Neural progenitor cell (in vitro differentiated cells): ENCODE measurements around the gene TOMM7. TPM values are rescaled to one million over a fixed set of nuclear protein-coding genes. Genes with fewer than 3 reads are reported as not detected.

ENCODE experiments used
- DNase-seq: peaks from one replicate; pipeline ENCODE4 v3.0.0-alpha.2; 2016; ENCODE audit warnings: low spot score
- H2AFZ ChIP-seq: fragments of 200-600 bp; sonication (generic); replicated peaks from 2 replicates; pipeline ENCODE4 v1.6.1; 2016; ENCODE audit warnings: antibody characterized with exemption
- H3F3A ChIP-seq: fragments of 200-600 bp; sonication (generic); 2 replicates; pipeline ENCODE4 v1.6.1; 2016; ENCODE audit warnings: antibody characterized with exemption, low read depth
- H3K27ac ChIP-seq: fragments of 200-600 bp; sonication (generic); 2 replicates; pipeline ENCODE4 v1.5.1; 2016; ENCODE audit warnings: mild to moderate bottlenecking
- H3K27me3 ChIP-seq: fragments of 200-600 bp; sonication (generic); 2 replicates; pipeline ENCODE4 v1.6.1; 2016; ENCODE audit warnings: mild to moderate bottlenecking, moderate library complexity
- H3K36me3 ChIP-seq: fragments of 200-600 bp; sonication (generic); 2 replicates; pipeline ENCODE4 v1.5.1; 2016
- H3K4me1 ChIP-seq: fragments of 200-600 bp; sonication (generic); 2 replicates; pipeline ENCODE4 v1.6.1; 2016; ENCODE audit warnings: mixed run types
- H3K4me2 ChIP-seq: fragments of 200-600 bp; sonication (generic); 2 replicates; pipeline ENCODE4 v1.6.1; 2016
- H3K4me3 ChIP-seq: fragments of 200-600 bp; sonication (generic); 2 replicates; pipeline ENCODE4 v1.5.1; 2016
- H3K79me2 ChIP-seq: fragments of 200-600 bp; sonication (generic); 2 replicates; pipeline ENCODE4 v1.6.1; 2016; ENCODE audit warnings: low read depth
- H3K9ac ChIP-seq: fragments of 200-600 bp; sonication (generic); 2 replicates; pipeline ENCODE4 v1.6.1; 2016
- H3K9me3 ChIP-seq: fragments of 200-600 bp; sonication (generic); 2 replicates; pipeline ENCODE4 v1.5.1; 2016; ENCODE audit warnings: low read depth
- H4K20me1 ChIP-seq: fragments of 200-600 bp; sonication (generic); 2 replicates; pipeline ENCODE4 v1.6.1; 2016; ENCODE audit warnings: low read depth
- H3K27ac Mint-ChIP-seq: 3 replicates; pipeline ENCODE4 v1.8.0; 2021; ENCODE audit warnings: mixed read lengths
- H3K27me3 Mint-ChIP-seq: 2 replicates; pipeline ENCODE4 v1.8.0; 2022; ENCODE audit warnings: low read depth, mild to moderate bottlenecking, inconsistent platforms, moderate library complexity, mixed read lengths; ENCODE audit not compliant: insufficient read depth
- H3K36me3 Mint-ChIP-seq: 3 replicates; pipeline ENCODE4 v1.8.0; 2021; ENCODE audit warnings: mixed read lengths
- H3K4me1 Mint-ChIP-seq: 3 replicates; pipeline ENCODE4 v1.8.0; 2021; ENCODE audit warnings: mixed read lengths
- H3K4me3 Mint-ChIP-seq: 3 replicates; pipeline ENCODE4 v1.8.0; 2021; ENCODE audit warnings: mild to moderate bottlenecking, moderate library complexity, mixed read lengths
- H3K9me3 Mint-ChIP-seq: 3 replicates; pipeline ENCODE4 v1.8.0; 2020; ENCODE audit warnings: mixed read lengths
- EZH2 ChIP-seq: fragments of 200-600 bp; sonication (generic); IDR thresholded peaks from 2 replicates; pipeline ENCODE4 v1.6.1; 2017; ENCODE audit warnings: antibody characterized with exemption, mild to moderate bottlenecking, moderate library complexity
- EZH2phosphoT487 ChIP-seq: fragments of 200-600 bp; sonication (generic); IDR thresholded peaks from 2 replicates; pipeline ENCODE4 v1.6.1; 2017; ENCODE audit warnings: antibody characterized with exemption
- total RNA-seq: library from RNA; depleted of rRNA; stranded (reverse); fragments of >200 nt; gene quantifications from 2 replicates; pipeline ENCODE4 v1.2.3, GENCODE V29; 2015; ENCODE audit warnings: low replicate concordance
- TF ChIP-seq, protein P1 (sequence below): fragments of 200-600 bp; sonication (generic); IDR thresholded peaks from 2 replicates; pipeline ENCODE4 v1.5.1; 2017; ENCODE audit warnings: antibody characterized with exemption, mild to moderate bottlenecking

Gene TOMM7
- total RNA-seq, 1 donor from 2014 or later = 89.9 TPM

DNA sequence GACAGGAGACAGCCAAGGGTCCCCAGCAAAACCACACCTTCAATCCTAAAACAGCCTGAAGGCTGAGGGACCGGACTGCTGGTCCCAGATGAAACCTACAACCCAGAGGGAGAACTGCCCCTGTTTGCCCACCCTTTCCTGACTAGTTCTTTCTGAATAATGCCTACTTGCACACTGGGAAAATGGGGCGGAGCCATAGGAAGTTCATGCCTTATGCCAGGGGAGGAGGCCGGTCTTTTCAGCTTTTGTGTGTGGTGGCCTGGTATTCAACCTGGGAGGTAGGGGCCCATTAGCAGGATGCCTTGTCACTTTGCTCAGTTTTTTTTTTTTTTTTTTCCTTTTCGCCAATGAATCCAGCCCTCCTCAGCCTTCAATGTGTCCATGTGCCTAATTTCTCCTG, 20.7 kb downstream of the TOMM7 start:
- H2AFZ ChIP-seq = no peak overlapping the region
- no peak overlapping the region for H3K4me3 Mint-ChIP-seq
- TF ChIP-seq EZH2phosphoT487 (no peak), EZH2 (no peak)
- TF ChIP-seq, protein P1, sequence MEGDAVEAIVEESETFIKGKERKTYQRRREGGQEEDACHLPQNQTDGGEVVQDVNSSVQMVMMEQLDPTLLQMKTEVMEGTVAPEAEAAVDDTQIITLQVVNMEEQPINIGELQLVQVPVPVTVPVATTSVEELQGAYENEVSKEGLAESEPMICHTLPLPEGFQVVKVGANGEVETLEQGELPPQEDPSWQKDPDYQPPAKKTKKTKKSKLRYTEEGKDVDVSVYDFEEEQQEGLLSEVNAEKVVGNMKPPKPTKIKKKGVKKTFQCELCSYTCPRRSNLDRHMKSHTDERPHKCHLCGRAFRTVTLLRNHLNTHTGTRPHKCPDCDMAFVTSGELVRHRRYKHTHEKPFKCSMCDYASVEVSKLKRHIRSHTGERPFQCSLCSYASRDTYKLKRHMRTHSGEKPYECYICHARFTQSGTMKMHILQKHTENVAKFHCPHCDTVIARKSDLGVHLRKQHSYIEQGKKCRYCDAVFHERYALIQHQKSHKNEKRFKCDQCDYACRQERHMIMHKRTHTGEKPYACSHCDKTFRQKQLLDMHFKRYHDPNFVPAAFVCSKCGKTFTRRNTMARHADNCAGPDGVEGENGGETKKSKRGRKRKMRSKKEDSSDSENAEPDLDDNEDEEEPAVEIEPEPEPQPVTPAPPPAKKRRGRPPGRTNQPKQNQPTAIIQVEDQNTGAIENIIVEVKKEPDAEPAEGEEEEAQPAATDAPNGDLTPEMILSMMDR = no peak
- H3K4me1 Mint-ChIP-seq = peaks cover 14% of the 10 kb centered on the region
- no peaks in the 10 kb centered on the region for H3K36me3 Mint-ChIP-seq
- DNase-seq = no peak
- no peaks in the 10 kb centered on the region for H3K36me3 ChIP-seq
- no peak overlapping the region for H3K9ac ChIP-seq
- no peak overlapping the region for H3K4me3 ChIP-seq
- H4K20me1 ChIP-seq = no peaks in the 10 kb centered on the region
- peaks cover 6% of the 10 kb centered on the region for H3K27me3 Mint-ChIP-seq
- H3K27ac Mint-ChIP-seq = peak overlapping the region; percentile 17
- peaks cover 32% of the 10 kb centered on the region for H3K9me3 Mint-ChIP-seq
- H3K27ac ChIP-seq = no peak overlapping the region
- H3K4me2 ChIP-seq = no peak overlapping the region
- H3K4me1 ChIP-seq = peaks cover 3% of the 10 kb centered on the region
- no peaks in the 10 kb centered on the region for H3K9me3 ChIP-seq
- no peaks in the 10 kb centered on the region for H3K27me3 ChIP-seq
- H3K79me2 ChIP-seq = no peaks in the 10 kb centered on the region
- no peaks in the 10 kb centered on the region for H3F3A ChIP-seq

GRCh38 chr7:22799633-22800032, 23.0 kb downstream of the TOMM7 start:
- H3K9ac ChIP-seq = no peak overlapping the region
- TF ChIP-seq, protein P1 = no peak
- TF ChIP-seq EZH2 (no peak), EZH2phosphoT487 (no peak)
- H3K9me3 Mint-ChIP-seq = peaks cover 36% of the 10 kb centered on the region
- peaks cover 3% of the 10 kb centered on the region for H3K4me1 ChIP-seq
- H3K4me1 Mint-ChIP-seq = peaks cover 14% of the 10 kb centered on the region
- H4K20me1 ChIP-seq = no peaks in the 10 kb centered on the region
- no peak overlapping the region for H3K27ac ChIP-seq
- no peak overlapping the region for H3K27ac Mint-ChIP-seq
- H3K79me2 ChIP-seq = no peaks in the 10 kb centered on the region
- H3K9me3 ChIP-seq = no peaks in the 10 kb centered on the region
- H3K27me3 Mint-ChIP-seq = peaks cover 6% of the 10 kb centered on the region
- no peaks in the 10 kb centered on the region for H3K27me3 ChIP-seq
- no peaks in the 10 kb centered on the region for H3F3A ChIP-seq
- H3K4me2 ChIP-seq = no peak overlapping the region
- no peaks in the 10 kb centered on the region for H3K36me3 ChIP-seq
- no peak for DNase-seq
- H2AFZ ChIP-seq = no peak overlapping the region
- no peak overlapping the region for H3K4me3 Mint-ChIP-seq
- no peaks in the 10 kb centered on the region for H3K36me3 Mint-ChIP-seq
- no peak overlapping the region for H3K4me3 ChIP-seq

DNA sequence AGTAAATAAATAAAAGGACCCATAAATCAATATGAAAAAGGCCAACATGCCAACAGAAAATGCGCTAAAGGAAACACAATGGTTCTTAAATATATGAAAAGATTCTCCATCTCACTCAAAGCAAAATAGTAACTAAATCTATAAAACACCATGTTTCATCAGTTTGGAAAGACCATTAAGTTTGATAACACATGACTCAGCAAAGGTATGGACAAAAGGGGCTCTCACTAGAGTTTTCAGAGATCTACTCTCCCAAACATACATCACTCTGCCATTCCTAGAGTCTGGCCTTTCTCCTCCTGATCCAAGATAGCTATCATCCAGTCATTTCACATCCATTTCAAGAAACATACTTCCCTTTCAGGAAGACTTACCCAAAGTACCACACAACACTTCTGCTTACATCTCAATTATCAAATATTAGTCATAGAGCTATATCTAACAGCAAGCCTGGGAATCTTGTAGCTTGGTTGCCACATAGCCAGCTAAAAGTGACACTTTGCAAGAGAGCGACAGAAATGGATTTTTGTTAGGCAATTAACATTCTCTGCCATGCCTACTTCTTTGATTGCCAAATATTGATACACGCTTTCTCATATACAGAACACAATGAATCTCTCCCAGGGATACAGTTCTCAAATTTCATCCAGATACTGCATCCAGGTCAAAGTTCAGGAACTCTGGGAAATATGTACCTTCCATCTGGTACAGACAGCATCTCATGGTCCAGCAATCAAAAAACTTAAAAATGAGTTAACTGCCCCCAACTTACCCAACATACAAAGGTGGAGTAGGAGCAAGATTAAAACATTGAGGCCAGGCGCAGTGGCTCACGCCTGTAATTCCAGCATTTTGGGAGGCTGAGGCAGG, 28.8 kb downstream of the TOMM7 start:
- H3K27ac ChIP-seq = no peak overlapping the region
- H3K27me3 Mint-ChIP-seq = no peaks in the 10 kb centered on the region
- no peak overlapping the region for H2AFZ ChIP-seq
- no peak for DNase-seq
- H3F3A ChIP-seq = no peaks in the 10 kb centered on the region
- no peak overlapping the region for H3K27ac Mint-ChIP-seq
- no peaks in the 10 kb centered on the region for H3K27me3 ChIP-seq
- no peak overlapping the region for H3K9ac ChIP-seq
- no peak overlapping the region for H3K4me2 ChIP-seq
- H3K4me3 Mint-ChIP-seq = no peak overlapping the region
- H3K9me3 Mint-ChIP-seq = peaks cover 18% of the 10 kb centered on the region
- no peaks in the 10 kb centered on the region for H3K9me3 ChIP-seq
- no peak overlapping the region for H3K4me3 ChIP-seq
- TF ChIP-seq, protein P1 = no peak
- TF ChIP-seq EZH2phosphoT487 (no peak), EZH2 (no peak)
- no peaks in the 10 kb centered on the region for H3K79me2 ChIP-seq
- no peaks in the 10 kb centered on the region for H3K4me1 ChIP-seq
- H3K36me3 ChIP-seq = no peaks in the 10 kb centered on the region
- H4K20me1 ChIP-seq = no peaks in the 10 kb centered on the region
- H3K36me3 Mint-ChIP-seq = no peaks in the 10 kb centered on the region
- H3K4me1 Mint-ChIP-seq = no peaks in the 10 kb centered on the region
